ENCODE measurements around the gene PACRG. TPM values are rescaled to one million over a fixed set of nuclear protein-coding genes. Genes with fewer than 3 reads are reported as not detected.

Gene PACRG
- total and polyA plus RNA-seq, 2 of the 8 experiments (the other 6 are each of a cell fraction or from before 2014, with no cell fraction given): 0.44 to 0.54 TPM

DNA sequence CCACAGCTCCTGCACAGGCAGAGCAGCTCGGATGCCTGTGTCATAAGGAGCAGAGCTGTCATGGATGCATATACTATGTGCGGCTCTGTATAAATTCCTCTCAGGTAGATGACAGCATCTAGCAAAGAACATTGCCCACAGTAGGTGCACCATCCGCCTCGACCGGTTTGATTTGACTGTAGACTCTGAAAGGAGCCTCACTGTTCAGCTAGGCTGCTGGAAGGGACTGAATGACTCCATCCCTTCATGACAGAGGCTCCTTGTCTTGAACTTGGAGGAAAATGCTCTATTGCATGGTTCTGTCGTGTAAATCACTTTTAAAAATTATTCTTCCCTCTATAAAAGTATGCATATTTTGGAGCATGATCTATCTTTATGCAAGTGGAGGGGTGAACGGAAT is 557.9 kb downstream of the PACRG start (continued):
- TF ChIP-seq CEBPB (IDR thresholded peaks at IDR 0.05; ENCODE audit: low read depth, low read length): no peak
- TF ChIP-seq SIN3A (conservative IDR thresholded peaks at IDR 0.05 in 1 of 2, IDR thresholded peaks at IDR 0.05 in 1 of 2; ENCODE audit: low read depth in 1 of 2, low read length in 2 of 2): no peak
- TF ChIP-seq POLR2A (IDR thresholded peaks at IDR 0.05; ENCODE audit: control extremely low read depth in 1 of 2, low read depth in 2 of 2, low read length in 2 of 2): no peak
- TF ChIP-seq CTBP2 (IDR thresholded peaks at IDR 0.05; ENCODE audit: borderline replicate concordance, insufficient read depth, insufficient read length, low read length): no peak
- no peak for TF ChIP-seq RNF2 (IDR thresholded peaks at IDR 0.05; ENCODE audit: borderline replicate concordance, low read depth, low read length, missing control alignments, poor library complexity, severe bottlenecking)
- no peak for TF ChIP-seq TCF12 (IDR thresholded peaks at IDR 0.05; ENCODE audit: low read depth, low read length)
- TF ChIP-seq SP2 (IDR thresholded peaks at IDR 0.05; ENCODE audit: low read length): no peak
